ENCODE results near the gene FXYD6. TPM values are rescaled to one million over a fixed set of nuclear protein-coding genes. Genes with fewer than 3 reads are reported as not detected.

Gene FXYD6
- total RNA-seq, 1 experiment from 2014 or later = 1.0 TPM

- Mint-ChIP-seq H3K4me3 (ENCODE audit: unreplicated experiment) (no peak overlapping the region), H3K9me3 (ENCODE audit: unreplicated experiment) (no peaks in the 10 kb centered on the region), H3K27ac (ENCODE audit: unreplicated experiment) (no peak overlapping the region), H3K27me3 (ENCODE audit: insufficient read depth, unreplicated experiment) (no peaks in the 10 kb centered on the region), H3K36me3 (ENCODE audit: insufficient read depth, unreplicated experiment) (peaks cover 10% of the 10 kb centered on the region), H3K4me1 (ENCODE audit: low read depth, unreplicated experiment) (peaks cover 3% of the 10 kb centered on the region)
- BruUV-seq (replicated peaks) = no TSS peak
- no peaks in the 10 kb centered on the region for H3K27me3 ChIP-seq (replicated peaks; ENCODE audit: control insufficient read depth, insufficient read depth, low read length)
- POLR2A ChIA-PET = no interaction called here
- H3K4me3 ChIP-seq (ENCODE audit: low read depth, low read length) = no peak overlapping the region
- no peak for TF ChIP-seq CTCF (IDR thresholded peaks at IDR 0.05; ENCODE audit: insufficient read depth in 1 of 2, low read depth in 1 of 2, low read length in 1 of 2, severe bottlenecking in 1 of 2, unreplicated experiment in 1 of 2)
- intact Hi-C loops (cut with micrococcal nuclease; ENCODE audit: unreplicated experiment) = no loop called here
- H3K4me1 ChIP-seq = no peaks in the 10 kb centered on the region
- DNase-seq = peak in 1 of 2 experiments; percentile 32
- CTCF ChIA-PET = interaction anchor here (1.3 to 3.0 kb wide), 2 partner anchors 26 to 32 kb away, joined by 5 to 10 read pairs; no protein-coding TSS in a partner anchor
- H3K9me3 ChIP-seq = no peaks in the 10 kb centered on the region
- H3K36me3 ChIP-seq (ENCODE audit: control insufficient read depth, insufficient read depth, low read length) = peaks cover 3% of the 10 kb centered on the region; the same call in 1 of the 2 replicates
Observed at GRCh38 chr11:117914398-117914761, 37.9 kb upstream of the FXYD6 start.

GRCh38 chr11:117913736-117914397 lies 37.4 kb upstream of the FXYD6 start:
- peaks cover 10% of the 10 kb centered on the region for H3K36me3 Mint-ChIP-seq (ENCODE audit: insufficient read depth, unreplicated experiment)
- peaks cover 6% of the 10 kb centered on the region for H3K4me1 Mint-ChIP-seq (ENCODE audit: low read depth, unreplicated experiment)
- H3K27me3 Mint-ChIP-seq (ENCODE audit: insufficient read depth, unreplicated experiment) = no peaks in the 10 kb centered on the region
- peak in 1 of 2 experiments; percentile 21 for DNase-seq
- no TSS peak for BruUV-seq (replicated peaks)
- intact Hi-C loops (cut with micrococcal nuclease; ENCODE audit: unreplicated experiment) = no loop called here
- no peak for TF ChIP-seq CTCF (IDR thresholded peaks at IDR 0.05; ENCODE audit: insufficient read depth in 1 of 2, low read depth in 1 of 2, low read length in 1 of 2, severe bottlenecking in 1 of 2, unreplicated experiment in 1 of 2)
- Histone ChIP-seq H3K4me1 (no peaks in the 10 kb centered on the region), H3K27me3 (replicated peaks; ENCODE audit: control insufficient read depth, insufficient read depth, low read length) (no peaks in the 10 kb centered on the region), H3K4me3 (ENCODE audit: low read depth, low read length) (no peak overlapping the region), H3K36me3 (ENCODE audit: control insufficient read depth, insufficient read depth, low read length) (peaks cover 3% of the 10 kb centered on the region; the same call in 1 of the 2 replicates), H3K9me3 (no peaks in the 10 kb centered on the region)
- ChIA-PET POLR2A (no interaction called here), CTCF (interaction anchor here (1.3 to 3.0 kb wide), 2 partner anchors 26 to 33 kb away, joined by 5 to 10 read pairs; no protein-coding TSS in a partner anchor)
- H3K4me3 Mint-ChIP-seq (ENCODE audit: unreplicated experiment) = no peak overlapping the region
- no peaks in the 10 kb centered on the region for H3K9me3 Mint-ChIP-seq (ENCODE audit: unreplicated experiment)
- no peak overlapping the region for H3K27ac Mint-ChIP-seq (ENCODE audit: unreplicated experiment)

GRCh38 chr11:117912497-117912896 lies 36.0 kb upstream of the FXYD6 start:
- no peak for DNase-seq
- CTCF ChIA-PET = interaction anchor here (3.0 kb wide), 1 partner anchor 34 kb away, joined by 10 read pairs; no protein-coding TSS in a partner anchor

More at GRCh38 chr11:117912497-117912896, 36.0 kb upstream of the FXYD6 start:
- no peak overlapping the region for H3K4me3 ChIP-seq (ENCODE audit: low read depth, low read length)
- intact Hi-C loops (cut with micrococcal nuclease; ENCODE audit: unreplicated experiment) = no loop called here
- POLR2A ChIA-PET = no interaction called here
- Mint-ChIP-seq H3K4me1 (ENCODE audit: low read depth, unreplicated experiment) (peaks cover 13% of the 10 kb centered on the region), H3K36me3 (ENCODE audit: insufficient read depth, unreplicated experiment) (peaks cover 10% of the 10 kb centered on the region), H3K9me3 (ENCODE audit: unreplicated experiment) (no peaks in the 10 kb centered on the region), H3K4me3 (ENCODE audit: unreplicated experiment) (no peak overlapping the region), H3K27ac (ENCODE audit: unreplicated experiment) (no peak overlapping the region), H3K27me3 (ENCODE audit: insufficient read depth, unreplicated experiment) (no peaks in the 10 kb centered on the region)
- TF ChIP-seq CTCF (IDR thresholded peaks at IDR 0.05; ENCODE audit: insufficient read depth in 1 of 2, low read depth in 1 of 2, low read length in 1 of 2, severe bottlenecking in 1 of 2, unreplicated experiment in 1 of 2) = no peak
- no TSS peak for BruUV-seq (replicated peaks)
- peaks cover 7% of the 10 kb centered on the region for H3K4me1 ChIP-seq
- H3K9me3 ChIP-seq = no peaks in the 10 kb centered on the region
- H3K27me3 ChIP-seq (replicated peaks; ENCODE audit: control insufficient read depth, insufficient read depth, low read length) = no peaks in the 10 kb centered on the region
- peaks cover 3% of the 10 kb centered on the region; the same call in 1 of the 2 replicates for H3K36me3 ChIP-seq (ENCODE audit: control insufficient read depth, insufficient read depth, low read length)

All from Caco-2 (cell line).